H1 (cell line): ENCODE data around the gene PPM1L. TPM values are rescaled to one million over a fixed set of nuclear protein-coding genes. Genes with fewer than 3 reads are reported as not detected.

Source experiments
- CTCF ChIA-PET: fragments of 300-600 bp; sonication (Branson Sonifier 250); formaldehyde crosslinking; loops from one replicate; lab custom pipeline; 2021; ENCODE audit not compliant: partially characterized antibody; lab: Charles Lee
- POLR2A ChIA-PET: fragments of 300-600 bp; sonication (Branson Sonifier 250); formaldehyde crosslinking; loops from one replicate; lab custom pipeline; 2021; ENCODE audit warnings: inconsistent platforms; ENCODE audit not compliant: partially characterized antibody; lab: Charles Lee
- DNase-seq, 2 experiments: peaks; one replicate each; pipeline versions ENCODE4 v3.0.0 to v3.0.0-alpha.2; 2010 to 2022; ENCODE audit warnings: low spot score in 2 of 2, low read depth in 1 of 2, mixed read lengths in 1 of 2
- FAIRE-seq: peaks from 2 replicates; lab custom pipeline; 2011; peaks lifted over from hg19 to GRCh38; lab: Jason Lieb, UNC
- H2AFZ ChIP-seq: 2 replicates; pipeline ENCODE4 v1.8.1; 2012; ENCODE audit warnings: low read length, inconsistent platforms
- H2AK5ac ChIP-seq: 2 replicates; pipeline ENCODE4 v1.6.1; 2013; ENCODE audit warnings: low read depth, low read length
- H2BK120ac ChIP-seq: replicated peaks from 2 replicates; pipeline ENCODE3; 2013; ENCODE audit warnings: low read depth, low read length, inconsistent platforms
- H2BK12ac ChIP-seq: 2 replicates; pipeline ENCODE4 v1.6.1; 2013; ENCODE audit warnings: low read depth, low read length
- H2BK15ac ChIP-seq: 2 replicates; pipeline ENCODE4 v1.6.1; 2013; ENCODE audit warnings: low read length
- H2BK20ac ChIP-seq: 2 replicates; pipeline ENCODE4 v1.6.1; 2013; ENCODE audit warnings: low read length
- H2BK5ac ChIP-seq: 2 replicates; pipeline ENCODE4 v1.6.1; 2013; ENCODE audit warnings: low read depth, low read length
- H3K14ac ChIP-seq: 2 replicates; pipeline ENCODE4 v1.6.1; 2013; ENCODE audit warnings: inconsistent platforms; ENCODE audit not compliant: insufficient read length
- H3K18ac ChIP-seq: 2 replicates; pipeline ENCODE4 v1.6.1; 2013; ENCODE audit warnings: low read length; ENCODE audit errors: extremely low read depth
- H3K23ac ChIP-seq: 2 replicates; pipeline ENCODE4 v1.6.1; 2013; ENCODE audit warnings: inconsistent platforms; ENCODE audit not compliant: insufficient read length
- H3K23me2 ChIP-seq: 2 replicates; pipeline ENCODE4 v1.6.1; 2013; ENCODE audit warnings: low read depth, low read length
- H3K27ac ChIP-seq: 2 replicates; pipeline ENCODE4 v1.6.1; 2011; ENCODE audit warnings: low read depth, low read length, inconsistent platforms
- H3K27me3 ChIP-seq, 4 experiments: replicated peaks in 1 of 4; 1 replicate in 1 of 4; 2 replicates in 3 of 4; pipeline versions ENCODE4 v1.6.1 to v1.8.1; 2011 to 2013; ENCODE audit warnings: low read length in 3 of 4, mild to moderate bottlenecking in 3 of 4, inconsistent platforms in 2 of 4, mixed read lengths in 2 of 4, moderate library complexity in 1 of 4; ENCODE audit not compliant: control insufficient read depth in 3 of 4, insufficient read depth in 3 of 4; ENCODE audit errors: extremely low read depth in 1 of 4
- H3K36me3 ChIP-seq, 4 experiments: 2 replicates each; pipeline versions ENCODE4 v1.6.1 to v1.8.1; 2011 to 2013; ENCODE audit warnings: mild to moderate bottlenecking in 4 of 4, low read length in 3 of 4, moderate library complexity in 2 of 4, control low read depth in 1 of 4, inconsistent platforms in 1 of 4; ENCODE audit not compliant: insufficient read depth in 4 of 4, control insufficient read depth in 2 of 4
- H3K4ac ChIP-seq: replicated peaks from 2 replicates; pipeline ENCODE3; 2013; ENCODE audit warnings: low read length, low read depth, mixed read lengths, inconsistent platforms; ENCODE audit not compliant: insufficient read length
- H3K4me1 ChIP-seq, 4 experiments: replicated peaks in 1 of 4; 1 replicate in 1 of 4; 2 replicates in 3 of 4; pipeline versions ENCODE4 v1.6.1 to v1.8.1; 2011 to 2013; ENCODE audit warnings: low read length in 3 of 4, inconsistent platforms in 2 of 4, mixed read lengths in 1 of 4; ENCODE audit not compliant: insufficient read depth in 4 of 4, control insufficient read depth in 3 of 4
- H3K4me2 ChIP-seq, 2 experiments: 2 replicates each; pipeline versions ENCODE4 v1.6.1 to v1.8.1; 2011 to 2013; ENCODE audit warnings: low read depth in 2 of 2, low read length in 2 of 2, control low read depth in 1 of 2, inconsistent platforms in 1 of 2, mild to moderate bottlenecking in 1 of 2; ENCODE audit not compliant: insufficient read depth in 1 of 2
- H3K4me3 ChIP-seq, 4 experiments: fragments of 200-600, 300-600 bp in 1 of 4; sonication (generic), shearing (Covaris generic), sonication (Bioruptor Twin) in 1 of 4; 2 replicates each; pipeline versions ENCODE4 v1.5.1 to v1.8.1; 2011 to 2016; ENCODE audit warnings: low read length in 4 of 4, low read depth in 3 of 4, control low read depth in 2 of 4, inconsistent platforms in 2 of 4, mild to moderate bottlenecking in 2 of 4, mixed read lengths in 1 of 4, moderate library complexity in 1 of 4; ENCODE audit not compliant: insufficient read depth in 2 of 4; ENCODE audit errors: extremely low read depth in 1 of 4
- H3K56ac ChIP-seq: replicated peaks from 2 replicates; pipeline ENCODE3; 2013; ENCODE audit warnings: low read depth, mild to moderate bottlenecking, mixed read lengths, low read length, inconsistent platforms; ENCODE audit not compliant: insufficient read length
- H3K79me1 ChIP-seq: 2 replicates; pipeline ENCODE4 v1.6.1; 2013; ENCODE audit warnings: low read depth, low read length, control low read depth
- H3K79me2 ChIP-seq, 2 experiments: 2 replicates each; pipeline versions ENCODE4 v1.6.1 to v1.8.1; 2012 to 2013; ENCODE audit warnings: low read length in 2 of 2, mild to moderate bottlenecking in 2 of 2, inconsistent platforms in 1 of 2; ENCODE audit not compliant: insufficient read depth in 2 of 2, control insufficient read depth in 1 of 2
- H3K9ac ChIP-seq, 4 experiments: replicated peaks in 1 of 4; 1 replicate in 1 of 4; 2 replicates in 3 of 4; pipeline versions ENCODE4 v1.6.1 to v1.8.1; 2011 to 2013; ENCODE audit warnings: low read depth in 3 of 4, low read length in 3 of 4, control low read depth in 2 of 4, mild to moderate bottlenecking in 2 of 4, moderate library complexity in 2 of 4, inconsistent platforms in 1 of 4; ENCODE audit errors: extremely low read depth in 1 of 4
- H3K9me3 ChIP-seq, 2 experiments: 2 replicates each; pipeline versions ENCODE4 v1.6.1 to v1.8.1; 2012 to 2013; ENCODE audit warnings: mild to moderate bottlenecking in 2 of 2, moderate library complexity in 2 of 2, control low read depth in 1 of 2, inconsistent platforms in 1 of 2, low read depth in 1 of 2, low read length in 1 of 2, mixed read lengths in 1 of 2; ENCODE audit not compliant: insufficient read depth in 2 of 2
- H4K20me1 ChIP-seq, 2 experiments: replicated peaks in 1 of 2; 2 replicates each; pipeline versions ENCODE3 to v1.8.1; 2011 to 2013; ENCODE audit warnings: inconsistent platforms in 2 of 2, low read length in 2 of 2, mild to moderate bottlenecking in 1 of 2; ENCODE audit not compliant: insufficient read depth in 2 of 2, control insufficient read depth in 1 of 2
- H4K5ac ChIP-seq: 2 replicates; pipeline ENCODE4 v1.6.1; 2013; ENCODE audit warnings: low read length, low read depth, mixed read lengths, inconsistent platforms; ENCODE audit not compliant: insufficient read length
- H4K8ac ChIP-seq: 2 replicates; pipeline ENCODE4 v1.8.0; 2013; ENCODE audit warnings: mild to moderate bottlenecking, moderate library complexity, low read length, inconsistent platforms; ENCODE audit not compliant: insufficient read depth; ENCODE audit errors: extremely low read depth
- H4K91ac ChIP-seq: replicated peaks from 2 replicates; pipeline ENCODE3; 2013; ENCODE audit warnings: low read length, mixed read lengths, inconsistent platforms; ENCODE audit not compliant: insufficient read length
- CEBPB ChIP-seq: IDR thresholded peaks from 2 replicates; pipeline ENCODE4 v1.6.1; 2012; ENCODE audit warnings: low read depth, low read length
- EZH2 ChIP-seq: fragments of 200-600 bp; sonication (generic); IDR thresholded peaks from 2 replicates; pipeline ENCODE4 v1.7.1; 2012; ENCODE audit warnings: low read depth, mild to moderate bottlenecking, moderate library complexity, low read length, inconsistent platforms; ENCODE audit not compliant: severe bottlenecking
- SUZ12 ChIP-seq: fragments of 200-600 bp; sonication (generic); IDR thresholded peaks from 2 replicates; pipeline ENCODE4 v1.6.1; 2012; ENCODE audit warnings: mild to moderate bottlenecking, inconsistent platforms, low read length, moderate library complexity, mixed read lengths
- TAF7 ChIP-seq: optimal IDR thresholded peaks from 2 replicates; pipeline ENCODE3; 2011; ENCODE audit warnings: low read depth, mild to moderate bottlenecking, inconsistent platforms, low read length, moderate library complexity, borderline replicate concordance
- TEAD4 ChIP-seq: IDR thresholded peaks from 2 replicates; pipeline ENCODE4 v1.6.1; 2012; ENCODE audit warnings: low read depth, low read length, inconsistent platforms, mixed read lengths
- WGBS, 2 experiments: shearing (Covaris generic) in 1 of 2; methylation state at CpG; one replicate each; pipeline versions ENCODE4 v1.1.6 to v1.1.7; 2013 to 2015; ENCODE audit warnings: low lambda C conversion rate in 2 of 2, mixed read lengths in 2 of 2, inconsistent platforms in 1 of 2, low coverage in 1 of 2, missing lambda C conversion rate in 1 of 2; ENCODE audit not compliant: insufficient replicate concordance in 2 of 2, insufficient coverage in 1 of 2, insufficient read length in 1 of 2; ENCODE audit errors: extremely low coverage in 1 of 2, missing lambda C conversion rate in 1 of 2; 5-methylcytosine and 5-hydroxymethylcytosine counted together
- polyA plus RNA-seq, 7 experiments: library from polyadenylated mRNA; depleted of rRNA in 3 of 7; stranded (reverse) in 5 of 7; unstranded in 2 of 7; fragments of >200 nt in 5 of 7; fragments of 200-250 nt in 2 of 7; gene quantifications; 1 replicate in 5 of 7; 2 replicates in 1 of 7; 4 replicates in 1 of 7; pipeline versions ENCODE4 v1.2.1 to v1.2.3, GENCODE V29; 2011 to 2013; ENCODE audit warnings: missing spikeins in 2 of 7, mixed read lengths in 2 of 7
- total RNA-seq: library from RNA; stranded (reverse); fragmentation: NEBNext Ultra II Directional; extraction: Animal tissue kit (Norgen Biotek cat#: 25700); gene quantifications from 2 replicates; pipeline ENCODE4 v1.2.1, GENCODE V29; 2021

The PPM1L gene
- total and polyA plus RNA-seq, 2 of the 8 experiments (the other 6 are each of a cell fraction or from before 2014, with no cell fraction given): 2.8 to 18.1 TPM

DNA sequence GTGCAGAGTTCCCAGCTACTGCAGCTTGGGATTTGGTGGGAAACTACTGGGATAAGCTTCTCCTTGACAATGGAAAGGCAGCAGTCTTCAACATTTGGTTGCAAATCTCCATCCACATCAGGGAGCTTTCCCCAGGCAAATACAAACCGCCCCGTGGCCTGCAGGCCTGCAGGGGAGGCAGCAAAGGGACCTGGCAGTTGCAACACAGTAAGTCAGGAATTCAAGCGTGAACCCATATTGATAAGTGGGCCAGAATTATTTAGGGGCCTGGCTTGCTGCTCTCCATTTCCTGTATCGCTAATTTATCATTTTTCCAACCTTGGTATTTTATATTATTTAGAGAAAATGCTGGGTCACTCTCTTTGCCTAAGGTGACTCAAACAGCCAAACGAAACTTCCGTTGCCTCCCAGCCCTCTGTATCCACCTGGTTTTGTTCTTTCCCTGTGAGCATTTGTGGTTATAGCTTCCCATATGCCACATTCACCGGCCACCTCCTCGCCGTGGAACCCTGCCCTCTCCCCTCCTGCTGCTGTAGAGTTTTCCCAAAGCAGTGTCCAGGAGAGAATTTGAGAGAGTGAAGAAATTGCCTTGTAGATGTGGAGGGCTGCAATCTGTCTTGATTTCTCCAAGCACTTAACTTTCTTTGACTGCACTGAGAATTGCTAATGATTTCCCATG lies 314.4 kb downstream of the PPM1L start:
- Histone ChIP-seq H4K5ac (no peak overlapping the region), H3K18ac (no peak overlapping the region), H3K4me3 (no peak overlapping the region), H2BK120ac (no peak overlapping the region), H3K56ac (no peak overlapping the region), H3K4me1 (peaks cover 0 to 4% (median 0%) of the 10 kb centered on the region in 4 experiments; a peak in 1 of 7 replicates), H4K8ac (no peak overlapping the region; the same call in 1 of the 2 replicates), H3K23me2 (no peaks in the 10 kb centered on the region), H3K79me2 (no peaks in the 10 kb centered on the region), H3K36me3 (no peaks in the 10 kb centered on the region; a peak in 1 of 8 replicates), H3K27me3 (no peaks in the 10 kb centered on the region), H2AK5ac (no peak overlapping the region), H3K14ac (no peak overlapping the region), H3K27ac (no peak overlapping the region), H4K91ac (no peak overlapping the region), H3K9ac (no peak overlapping the region), H3K4me2 (no peak overlapping the region), H3K4ac (no peak overlapping the region), H3K79me1 (no peaks in the 10 kb centered on the region), H2BK5ac (no peak overlapping the region), H2BK15ac (no peak overlapping the region), H2BK12ac (no peak overlapping the region), H3K23ac (no peak overlapping the region), H3K9me3 (no peaks in the 10 kb centered on the region), H2BK20ac (no peak overlapping the region), H4K20me1 (no peaks in the 10 kb centered on the region), H2AFZ (no peak overlapping the region)
- TF ChIP-seq TAF7: no peak
- TF ChIP-seq CEBPB: 0 out of 2 replicates have a peak, but pooled peaks have one; percentile 20
- TF ChIP-seq TEAD4: no peak
- no peak for TF ChIP-seq EZH2
- no peak for TF ChIP-seq SUZ12
- FAIRE-seq: no peak
- ChIA-PET CTCF (interaction anchor here (0.8 to 2.2 kb wide), 5 partner anchors 17 to 204 kb away, joined by 3 to 6 read pairs (median 4); no protein-coding TSS in a partner anchor), POLR2A (no interaction called here)
- WGBS, 2 experiments: 93% methylated on average over 9 of the region's 9 CpGs; no CpG with 5 or more reads in 1 of the 2 experiments
- DNase-seq: no peak
